Measurements from ENCODE around the gene KLF11.
"Not testable (repeated sequence)": the region's sequence is repeated elsewhere in the genome, so short reads cannot be mapped to it uniquely, and the experiment has no call there.

DNA sequence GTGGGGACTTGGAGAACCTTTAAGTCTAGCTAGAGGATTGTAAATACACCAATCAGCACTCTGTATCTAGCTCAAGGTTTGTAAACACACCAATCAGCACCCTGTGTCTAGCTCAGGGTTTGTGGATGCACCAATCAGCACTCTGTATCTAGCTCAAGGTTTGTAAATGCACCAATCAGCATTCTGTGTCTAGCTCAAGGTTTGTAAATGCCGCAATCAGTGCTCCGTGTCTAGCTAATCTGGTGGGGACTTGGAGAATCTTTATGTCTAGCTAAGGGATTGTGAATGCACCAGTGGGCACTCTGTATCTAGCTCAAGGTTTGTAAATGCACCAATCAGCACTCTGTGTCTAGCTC is 48.5 kb downstream of the KLF11 start:
- TF ChIP-seq EP300, POLR2A (IDR thresholded peaks at IDR 0.05): not testable (repeated sequence)
- TF ChIP-seq, protein P1, sequence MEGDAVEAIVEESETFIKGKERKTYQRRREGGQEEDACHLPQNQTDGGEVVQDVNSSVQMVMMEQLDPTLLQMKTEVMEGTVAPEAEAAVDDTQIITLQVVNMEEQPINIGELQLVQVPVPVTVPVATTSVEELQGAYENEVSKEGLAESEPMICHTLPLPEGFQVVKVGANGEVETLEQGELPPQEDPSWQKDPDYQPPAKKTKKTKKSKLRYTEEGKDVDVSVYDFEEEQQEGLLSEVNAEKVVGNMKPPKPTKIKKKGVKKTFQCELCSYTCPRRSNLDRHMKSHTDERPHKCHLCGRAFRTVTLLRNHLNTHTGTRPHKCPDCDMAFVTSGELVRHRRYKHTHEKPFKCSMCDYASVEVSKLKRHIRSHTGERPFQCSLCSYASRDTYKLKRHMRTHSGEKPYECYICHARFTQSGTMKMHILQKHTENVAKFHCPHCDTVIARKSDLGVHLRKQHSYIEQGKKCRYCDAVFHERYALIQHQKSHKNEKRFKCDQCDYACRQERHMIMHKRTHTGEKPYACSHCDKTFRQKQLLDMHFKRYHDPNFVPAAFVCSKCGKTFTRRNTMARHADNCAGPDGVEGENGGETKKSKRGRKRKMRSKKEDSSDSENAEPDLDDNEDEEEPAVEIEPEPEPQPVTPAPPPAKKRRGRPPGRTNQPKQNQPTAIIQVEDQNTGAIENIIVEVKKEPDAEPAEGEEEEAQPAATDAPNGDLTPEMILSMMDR (IDR thresholded peaks at IDR 0.05) = not testable (repeated sequence)

Measured in gastroesophageal sphincter (tissue), 3 donors.